ENCODE measurements around the gene ADAMTS6.

- TF ChIP-seq CTCF (IDR thresholded peaks at IDR 0.05) (no peak), POLR2A (IDR thresholded peaks at IDR 0.05) (no peak), EP300 (IDR thresholded peaks at IDR 0.05) (no peak)
These were observed 5.8 kb downstream of the ADAMTS6 start for GRCh38 chr5:65475895-65476294.

All from tibial nerve (tissue), 4 donors.